ENCODE data around the gene SOAT1. TPM values are rescaled to one million over a fixed set of nuclear protein-coding genes. Genes with fewer than 3 reads are reported as not detected.

The SOAT1 gene
- total and polyA plus RNA-seq, 2 of the 8 experiments (the other 6 are each of a cell fraction or from before 2014, with no cell fraction given) = 2.7 to 4.7 TPM

GRCh38 chr1:179288977-179289376 is 4.6 kb upstream of the SOAT1 start:
- no peak overlapping the region for H3K9ac ChIP-seq (replicated peaks in 1 of 4; ENCODE audit: extremely low read depth in 1 of 4, low read depth in 3 of 4, low read length in 3 of 4)
- H2BK12ac ChIP-seq (ENCODE audit: low read depth, low read length) = no peak overlapping the region
- H3K36me3 ChIP-seq (ENCODE audit: control insufficient read depth in 2 of 4, insufficient read depth in 4 of 4, low read length in 3 of 4) = no peaks in the 10 kb centered on the region
- no peaks in the 10 kb centered on the region for H3K79me1 ChIP-seq (ENCODE audit: low read depth, low read length)
- no peak overlapping the region for H3K4me2 ChIP-seq (ENCODE audit: insufficient read depth in 1 of 2, low read depth in 2 of 2, low read length in 2 of 2)
- no peak overlapping the region for H2BK15ac ChIP-seq (ENCODE audit: low read length)
- H3K27me3 ChIP-seq (replicated peaks in 1 of 4; ENCODE audit: control insufficient read depth in 3 of 4, extremely low read depth in 1 of 4, insufficient read depth in 3 of 4, low read length in 3 of 4) = peaks cover 3 to 23% (median 13%) of the 10 kb centered on the region in 4 experiments; a peak in 6 of 7 replicates
- H3K27ac ChIP-seq (ENCODE audit: low read depth, low read length) = no peak overlapping the region
- TF ChIP-seq SP4 (IDR thresholded peaks at IDR 0.05; ENCODE audit: low read length) (no peak), FOSL1 (IDR thresholded peaks at IDR 0.05; ENCODE audit: insufficient read depth, low read depth, low read length) (no peak), ASH2L (IDR thresholded peaks at IDR 0.05; ENCODE audit: low read length) (no peak), E2F6 (IDR thresholded peaks at IDR 0.05) (no peak), CTBP2 (IDR thresholded peaks at IDR 0.05; ENCODE audit: borderline replicate concordance, insufficient read depth, insufficient read length, low read length) (no peak), YY1 (IDR thresholded peaks at IDR 0.05; ENCODE audit: low read depth, low read length) (no peak), NANOG (IDR thresholded peaks at IDR 0.05; ENCODE audit: insufficient read depth, low read depth, low read length, poor library complexity, severe bottlenecking) (no peak)
- no peak overlapping the region for H3K23ac ChIP-seq (ENCODE audit: insufficient read length)
- H3K56ac ChIP-seq (replicated peaks; ENCODE audit: insufficient read length, low read depth, low read length) = no peak overlapping the region
- no peak overlapping the region for H3K14ac ChIP-seq (ENCODE audit: insufficient read length)
- H3K79me2 ChIP-seq (ENCODE audit: control insufficient read depth in 1 of 2, insufficient read depth in 2 of 2, low read length in 2 of 2) = no peaks in the 10 kb centered on the region
- H2BK120ac ChIP-seq (replicated peaks; ENCODE audit: low read depth, low read length) = no peak overlapping the region
- no peak overlapping the region for H4K5ac ChIP-seq (ENCODE audit: insufficient read length, low read depth, low read length)
- ChIA-PET CTCF (ENCODE audit: partially characterized antibody) (interaction anchor here (0.6 kb wide), 1 partner anchor 27 kb away, joined by 3 read pairs; no protein-coding TSS in a partner anchor), POLR2A (ENCODE audit: partially characterized antibody) (no interaction called here)
- H3K9me3 ChIP-seq (ENCODE audit: insufficient read depth in 2 of 2, low read depth in 1 of 2, low read length in 1 of 2) = no peaks in the 10 kb centered on the region
- FAIRE-seq (no peak), DNase-seq (ENCODE audit: low read depth in 1 of 2, low spot score in 2 of 2) (no peak)
- H3K4me1 ChIP-seq (replicated peaks in 1 of 4; ENCODE audit: control insufficient read depth in 3 of 4, insufficient read depth in 4 of 4, low read length in 3 of 4) = peaks cover 0 to 3% (median 0%) of the 10 kb centered on the region in 4 experiments; a peak in 2 of 7 replicates
- H2AFZ ChIP-seq (ENCODE audit: low read length) = 0 out of 2 replicates have a peak overlapping the region, but pooled peaks have one; percentile 11
- no peak overlapping the region for H4K8ac ChIP-seq (ENCODE audit: extremely low read depth, insufficient read depth, low read length)
- H2BK5ac ChIP-seq (ENCODE audit: low read depth, low read length) = no peak overlapping the region
- no peak overlapping the region for H2AK5ac ChIP-seq (ENCODE audit: low read depth, low read length)
- H3K18ac ChIP-seq (ENCODE audit: extremely low read depth, low read length) = no peak overlapping the region
- H2BK20ac ChIP-seq (ENCODE audit: low read length) = no peak overlapping the region
- WGBS, 2 experiments (ENCODE audit: extremely low coverage in 1 of 2, insufficient coverage in 1 of 2, insufficient read length in 1 of 2, insufficient replicate concordance in 2 of 2, low coverage in 1 of 2, low lambda C conversion rate in 2 of 2, missing lambda C conversion rate in 1 of 2) = 75% methylated on average over 2 of the region's 2 CpGs; no CpG with 5 or more reads in 1 of the 2 experiments
- peaks cover 4% of the 10 kb centered on the region; the same call in 1 of the 2 replicates for H3K23me2 ChIP-seq (ENCODE audit: low read depth, low read length)
- H4K91ac ChIP-seq (replicated peaks; ENCODE audit: insufficient read length, low read length) = no peak overlapping the region
- H3K4ac ChIP-seq (replicated peaks; ENCODE audit: insufficient read length, low read depth, low read length) = no peak overlapping the region
- H4K20me1 ChIP-seq (replicated peaks in 1 of 2; ENCODE audit: control insufficient read depth in 1 of 2, insufficient read depth in 2 of 2, low read length in 2 of 2) = no peaks in the 10 kb centered on the region
- no peak overlapping the region for H3K4me3 ChIP-seq (ENCODE audit: extremely low read depth in 1 of 4, insufficient read depth in 2 of 4, low read depth in 3 of 4, low read length in 4 of 4)
